Astrocyte (in vitro differentiated cells and primary cell): ENCODE data around the gene OTOGL. TPM values are rescaled to one million over a fixed set of nuclear protein-coding genes. Genes with fewer than 3 reads are reported as not detected.

Experiments used
- DNase-seq: peaks from one replicate; pipeline ENCODE4 v3.0.0-alpha.2; 2010; ENCODE audit warnings: low read depth
- FAIRE-seq: peaks from 2 replicates; lab custom pipeline; 2011; peaks lifted over from hg19 to GRCh38; lab: Jason Lieb, UNC
- H2AFZ ChIP-seq: 2 replicates; pipeline ENCODE4 v1.6.0; 2012; ENCODE audit warnings: low read depth, low read length, inconsistent platforms
- H3K27ac ChIP-seq: 2 replicates; pipeline ENCODE4 v1.5.1; 2011; ENCODE audit warnings: low read depth, low read length, inconsistent platforms
- H3K27me3 ChIP-seq: 2 replicates; pipeline ENCODE4 v1.6.0; 2011; ENCODE audit warnings: low read length, inconsistent platforms; ENCODE audit not compliant: insufficient read depth
- H3K36me3 ChIP-seq: 2 replicates; pipeline ENCODE4 v1.5.1; 2011; ENCODE audit warnings: low read length, inconsistent platforms; ENCODE audit not compliant: insufficient read depth
- H3K4me1 ChIP-seq: 2 replicates; pipeline ENCODE4 v1.5.1; 2011; ENCODE audit warnings: low read length, inconsistent platforms; ENCODE audit not compliant: insufficient read depth
- H3K4me2 ChIP-seq: 2 replicates; pipeline ENCODE4 v1.6.0; 2012; ENCODE audit warnings: low read length, inconsistent platforms
- H3K4me3 ChIP-seq: 2 replicates; pipeline ENCODE4 v1.5.1; 2011; ENCODE audit warnings: low read depth, mild to moderate bottlenecking, low read length, inconsistent platforms; ENCODE audit not compliant: insufficient read depth
- H3K79me2 ChIP-seq: 2 replicates; pipeline ENCODE4 v1.6.0; 2012; ENCODE audit warnings: mild to moderate bottlenecking, low read length, inconsistent platforms; ENCODE audit not compliant: insufficient read depth
- H3K9ac ChIP-seq: 2 replicates; pipeline ENCODE4 v1.6.0; 2012; ENCODE audit warnings: mild to moderate bottlenecking, low read length, inconsistent platforms
- H3K9me3 ChIP-seq: 2 replicates; pipeline ENCODE4 v1.5.1; 2012; ENCODE audit warnings: low read depth, mild to moderate bottlenecking, low read length, inconsistent platforms; ENCODE audit not compliant: insufficient read depth
- H4K20me1 ChIP-seq: 2 replicates; pipeline ENCODE4 v1.6.0; 2012; ENCODE audit warnings: low read length, inconsistent platforms; ENCODE audit not compliant: insufficient read depth
- H3K27ac Mint-ChIP-seq: one replicate; pipeline ENCODE4 v1.8.0; 2021; ENCODE audit warnings: mild to moderate bottlenecking, mixed read lengths; ENCODE audit not compliant: unreplicated experiment
- H3K27me3 Mint-ChIP-seq: one replicate; pipeline ENCODE4 v1.8.0; 2021; ENCODE audit warnings: low read depth, mixed read lengths; ENCODE audit not compliant: unreplicated experiment
- H3K36me3 Mint-ChIP-seq: one replicate; pipeline ENCODE4 v1.8.0; 2021; ENCODE audit warnings: low read depth, mixed read lengths; ENCODE audit not compliant: unreplicated experiment
- H3K4me1 Mint-ChIP-seq: one replicate; pipeline ENCODE4 v1.8.0; 2021; ENCODE audit warnings: low read depth, mixed read lengths; ENCODE audit not compliant: unreplicated experiment
- H3K4me3 Mint-ChIP-seq: one replicate; pipeline ENCODE4 v1.8.0; 2021; ENCODE audit warnings: mild to moderate bottlenecking, moderate library complexity, mixed read lengths; ENCODE audit not compliant: unreplicated experiment
- H3K9me3 Mint-ChIP-seq: one replicate; pipeline ENCODE4 v1.8.0; 2021; ENCODE audit warnings: mild to moderate bottlenecking, mixed read lengths; ENCODE audit not compliant: unreplicated experiment
- CTCF ChIP-seq: IDR thresholded peaks from 2 replicates; pipeline ENCODE4 v1.5.1; 2011; ENCODE audit warnings: low read depth, mild to moderate bottlenecking, inconsistent platforms, low read length, moderate library complexity; ENCODE audit not compliant: insufficient read depth
- EZH2 ChIP-seq: IDR thresholded peaks from 2 replicates; pipeline ENCODE4 v1.6.1; 2012; ENCODE audit warnings: mild to moderate bottlenecking, low read length, inconsistent platforms; ENCODE audit not compliant: insufficient read depth
- total RNA-seq: library from RNA; stranded (reverse); gene quantifications from 2 replicates; pipeline ENCODE4 v1.2.1, GENCODE V29; 2021

OTOGL gene
- total RNA-seq, 1 donor from 2014 or later = 0.16 TPM

- Mint-ChIP-seq H3K4me3 (no peak overlapping the region), H3K27me3 (no peaks in the 10 kb centered on the region), H3K36me3 (no peaks in the 10 kb centered on the region), H3K9me3 (no peaks in the 10 kb centered on the region), H3K4me1 (peaks cover 15% of the 10 kb centered on the region), H3K27ac (no peak overlapping the region)
- Histone ChIP-seq H3K36me3 (no peaks in the 10 kb centered on the region), H3K4me2 (no peak overlapping the region), H3K27ac (no peak overlapping the region), H3K9ac (no peak overlapping the region), H3K4me1 (peaks cover 16% of the 10 kb centered on the region), H3K9me3 (no peaks in the 10 kb centered on the region), H3K79me2 (no peaks in the 10 kb centered on the region), H2AFZ (no peak overlapping the region), H3K4me3 (no peak overlapping the region), H4K20me1 (no peaks in the 10 kb centered on the region), H3K27me3 (no peaks in the 10 kb centered on the region)
- TF ChIP-seq EZH2 (no peak), CTCF (no peak)
- no peak for FAIRE-seq
- no peak for DNase-seq
Observed at GRCh38 chr12:80273144-80273543, 173.8 kb downstream of the OTOGL start.

- no peaks in the 10 kb centered on the region for H3K79me2 ChIP-seq
- H3K4me3 ChIP-seq = no peak overlapping the region
- DNase-seq (no peak), FAIRE-seq (no peak)
- no peaks in the 10 kb centered on the region for H3K4me1 ChIP-seq
- no peak overlapping the region for H3K9ac ChIP-seq
- no peaks in the 10 kb centered on the region for H3K36me3 Mint-ChIP-seq
- no peak overlapping the region for H3K4me2 ChIP-seq
- H3K27ac Mint-ChIP-seq = no peak overlapping the region
- no peaks in the 10 kb centered on the region for H3K9me3 ChIP-seq
- no peaks in the 10 kb centered on the region for H3K36me3 ChIP-seq
- H4K20me1 ChIP-seq = no peaks in the 10 kb centered on the region
- no peak overlapping the region for H3K4me3 Mint-ChIP-seq
- H2AFZ ChIP-seq = no peak overlapping the region
- H3K27me3 Mint-ChIP-seq = no peaks in the 10 kb centered on the region
- TF ChIP-seq CTCF (no peak), EZH2 (no peak)
- no peaks in the 10 kb centered on the region for H3K9me3 Mint-ChIP-seq
- H3K27me3 ChIP-seq = no peaks in the 10 kb centered on the region
- no peak overlapping the region for H3K27ac ChIP-seq
- no peaks in the 10 kb centered on the region for H3K4me1 Mint-ChIP-seq
Observed at GRCh38 chr12:80277732-80278131, 178.4 kb downstream of the OTOGL start.

GRCh38 chr12:80282226-80282625 is 182.9 kb downstream of the OTOGL start:
- Histone ChIP-seq H3K9me3 (no peaks in the 10 kb centered on the region), H3K27ac (no peak overlapping the region), H3K4me2 (no peak overlapping the region), H2AFZ (no peak overlapping the region), H3K36me3 (no peaks in the 10 kb centered on the region), H3K27me3 (no peaks in the 10 kb centered on the region), H4K20me1 (no peaks in the 10 kb centered on the region), H3K4me1 (no peaks in the 10 kb centered on the region), H3K9ac (no peak overlapping the region), H3K79me2 (no peaks in the 10 kb centered on the region), H3K4me3 (no peak overlapping the region)
- no peak for FAIRE-seq
- Mint-ChIP-seq H3K27me3 (no peaks in the 10 kb centered on the region), H3K4me1 (no peaks in the 10 kb centered on the region), H3K4me3 (no peak overlapping the region), H3K36me3 (peaks cover 2% of the 10 kb centered on the region), H3K27ac (no peak overlapping the region), H3K9me3 (peaks cover 7% of the 10 kb centered on the region)
- DNase-seq = no peak
- TF ChIP-seq CTCF = no peak
- TF ChIP-seq EZH2 = no peak
